Small intestine (tissue), 7 donors: ENCODE data around the gene TDRD3. TPM values are rescaled to one million over a fixed set of nuclear protein-coding genes. Genes with fewer than 3 reads are reported as not detected.

Experiments
- DNase-seq, 2 donors: peaks; one replicate each; pipeline versions ENCODE4 v3.0.0 to v3.0.0-alpha.2; 2013
- FAIRE-seq: peaks from 2 replicates; lab custom pipeline; 2012; peaks lifted over from hg19 to GRCh38; lab: Jason Lieb, UNC
- H3K27ac ChIP-seq, 3 donors: one replicate each; pipeline ENCODE4 v1.5.1; 2013; ENCODE audit warnings: low read length in 2 of 3, mild to moderate bottlenecking in 2 of 3, control low read depth in 1 of 3, inconsistent platforms in 1 of 3, low read depth in 1 of 3, moderate library complexity in 1 of 3
- H3K27me3 ChIP-seq, 3 donors: one replicate each; pipeline ENCODE4 v1.6.1; 2013; ENCODE audit warnings: low read length in 3 of 3, inconsistent platforms in 1 of 3; ENCODE audit not compliant: control insufficient read depth in 3 of 3, insufficient read depth in 3 of 3
- H3K36me3 ChIP-seq, 3 donors: one replicate each; pipeline ENCODE4 v1.6.1; 2013; ENCODE audit warnings: low read length in 3 of 3, inconsistent platforms in 1 of 3, low read depth in 1 of 3, mild to moderate bottlenecking in 1 of 3, moderate library complexity in 1 of 3; ENCODE audit not compliant: control insufficient read depth in 3 of 3, insufficient read depth in 2 of 3
- H3K4me1 ChIP-seq, 3 donors: one replicate each; pipeline ENCODE4 v1.6.1; 2013; ENCODE audit warnings: low read length in 2 of 3, inconsistent platforms in 1 of 3, low read depth in 1 of 3, mild to moderate bottlenecking in 1 of 3, moderate library complexity in 1 of 3; ENCODE audit not compliant: control insufficient read depth in 3 of 3, insufficient read depth in 2 of 3
- H3K4me3 ChIP-seq, 3 donors: one replicate each; pipeline ENCODE4 v1.5.1; 2013; ENCODE audit warnings: low read length in 3 of 3, control low read depth in 1 of 3, inconsistent platforms in 1 of 3, low read depth in 1 of 3, mild to moderate bottlenecking in 1 of 3, moderate library complexity in 1 of 3
- H3K9me3 ChIP-seq, 2 donors: one replicate each; pipeline ENCODE4 v1.6.1; 2013; ENCODE audit warnings: low read depth in 1 of 2, low read length in 1 of 2; ENCODE audit not compliant: control insufficient read depth in 2 of 2, insufficient read depth in 1 of 2
- WGBS, 3 donors: extraction: QIAGEN DNeasy Blood & Tissue Kit; methylation state at CpG; one replicate each; pipeline ENCODE4 v1.1.7; 2013; 5-methylcytosine and 5-hydroxymethylcytosine counted together
- polyA plus RNA-seq, 4 donors: library from polyadenylated mRNA; stranded (reverse) in 3 of 4; unstranded in 1 of 4; fragments of 200-250 nt in 3 of 4; fragments of 120-200 nt in 1 of 4; gene quantifications; one replicate each; pipeline versions ENCODE4 v1.2.1 to v1.2.3, GENCODE V29; 2013
- donor health status: healthy with polysubstance abuse.
- donor health status: control.
- donor health status: control.
- donor health status: Bipolar disorder and iron deficiency.
- donor health status: healthy.

Gene TDRD3
- polyA plus RNA-seq, 4 donors = 10.0 to 21.7 (median 10.1) TPM

DNA sequence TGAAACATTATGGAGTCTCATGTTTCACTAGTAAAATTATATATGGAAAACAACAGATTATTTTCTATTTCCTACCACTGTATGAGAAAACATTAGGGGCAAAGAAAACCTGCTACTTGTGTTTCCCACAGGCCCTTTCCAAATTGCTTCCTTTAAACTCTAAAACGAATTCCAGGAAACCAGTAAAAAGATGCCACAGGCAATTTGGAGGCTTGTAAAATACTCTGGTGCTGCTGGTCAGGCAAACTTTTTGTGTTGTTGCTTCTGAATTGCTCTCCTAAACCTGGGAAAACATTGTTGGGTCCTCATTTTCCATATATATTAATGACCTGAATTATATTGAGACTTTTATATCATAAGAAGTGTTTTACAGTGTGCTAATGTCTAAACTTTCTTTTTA is 141.5 kb downstream of the TDRD3 start:
- H3K36me3 ChIP-seq = peaks cover 0 to 3% (median 0%) of the 10 kb centered on the region in 3 donors
- H3K27ac ChIP-seq = no peak overlapping the region
- no peaks in the 10 kb centered on the region for H3K4me1 ChIP-seq
- WGBS, 3 donors = 60 to 76% (median 69%) methylated on average over 1 of the region's 1 CpG
- no peaks in the 10 kb centered on the region for H3K27me3 ChIP-seq
- FAIRE-seq (no peak), DNase-seq (no peak)
- no peak overlapping the region for H3K4me3 ChIP-seq
- no peaks in the 10 kb centered on the region for H3K9me3 ChIP-seq

DNA sequence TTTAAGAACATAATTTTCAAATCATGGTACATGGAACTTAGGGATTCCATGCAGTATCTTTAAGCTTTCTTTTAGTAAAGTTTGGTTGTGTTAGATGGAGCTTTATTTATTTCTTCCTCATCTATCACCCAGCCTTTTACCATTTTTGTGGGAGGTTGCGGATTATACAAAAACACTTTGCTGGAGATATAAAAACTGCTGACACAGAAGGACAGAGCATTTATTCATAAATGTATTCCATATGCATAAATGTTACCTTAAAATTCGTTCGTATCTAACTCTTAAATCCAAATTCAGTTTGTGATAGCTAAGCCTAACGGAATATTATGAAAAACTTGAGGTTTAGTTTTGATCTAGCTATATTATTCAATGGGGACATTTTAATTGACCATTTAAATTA is 143.3 kb downstream of the TDRD3 start:
- no peak overlapping the region for H3K27ac ChIP-seq
- H3K4me1 ChIP-seq = no peaks in the 10 kb centered on the region
- DNase-seq = no peak
- H3K9me3 ChIP-seq = no peaks in the 10 kb centered on the region
- 97 to 98% (median 97%) methylated on average over 4 of the region's 4 CpGs for WGBS, 3 donors
- peaks cover 0 to 3% (median 0%) of the 10 kb centered on the region in 3 donors for H3K36me3 ChIP-seq
- no peaks in the 10 kb centered on the region for H3K27me3 ChIP-seq
- no peak overlapping the region for H3K4me3 ChIP-seq
- FAIRE-seq = no peak

DNA sequence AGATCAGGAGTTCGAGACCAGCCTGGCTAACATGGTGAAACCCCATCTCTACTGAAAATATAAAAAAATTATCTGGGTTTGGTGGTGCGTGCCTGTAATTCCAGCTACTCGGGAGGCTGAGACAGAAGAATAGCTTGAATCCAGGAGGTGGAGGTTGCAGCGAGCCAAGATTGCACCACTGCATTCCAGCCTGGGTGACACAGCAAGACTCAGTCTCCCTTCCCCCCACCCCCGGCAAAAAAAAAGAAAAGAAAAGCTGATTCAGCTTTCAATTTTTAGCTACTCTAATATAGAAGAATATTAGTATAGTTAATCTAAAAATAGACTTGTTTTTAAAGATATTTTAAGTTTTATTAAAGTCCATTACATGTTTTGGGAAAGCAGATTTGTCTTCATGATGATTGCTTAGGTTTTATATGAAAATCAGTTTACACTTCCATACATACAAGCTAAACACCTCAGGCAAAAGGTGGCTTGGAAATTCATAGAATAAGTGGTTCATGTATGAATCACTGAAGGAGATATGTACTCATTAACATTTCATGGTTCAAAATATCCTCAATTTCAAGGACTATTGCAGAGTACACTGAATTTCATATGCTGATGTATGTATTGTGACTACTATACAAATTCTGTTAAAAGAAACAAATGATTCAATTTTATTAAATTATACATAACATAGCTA is 165.2 kb downstream of the TDRD3 start:
- H3K4me1 ChIP-seq = no peaks in the 10 kb centered on the region
- 95 to 96% (median 96%) methylated on average over 5 of the region's 5 CpGs for WGBS, 3 donors
- H3K27me3 ChIP-seq = no peaks in the 10 kb centered on the region
- H3K4me3 ChIP-seq = no peak overlapping the region
- H3K27ac ChIP-seq = no peak overlapping the region
- DNase-seq (no peak), FAIRE-seq (no peak)
- H3K36me3 ChIP-seq = no peaks in the 10 kb centered on the region
- H3K9me3 ChIP-seq = no peaks in the 10 kb centered on the region

DNA sequence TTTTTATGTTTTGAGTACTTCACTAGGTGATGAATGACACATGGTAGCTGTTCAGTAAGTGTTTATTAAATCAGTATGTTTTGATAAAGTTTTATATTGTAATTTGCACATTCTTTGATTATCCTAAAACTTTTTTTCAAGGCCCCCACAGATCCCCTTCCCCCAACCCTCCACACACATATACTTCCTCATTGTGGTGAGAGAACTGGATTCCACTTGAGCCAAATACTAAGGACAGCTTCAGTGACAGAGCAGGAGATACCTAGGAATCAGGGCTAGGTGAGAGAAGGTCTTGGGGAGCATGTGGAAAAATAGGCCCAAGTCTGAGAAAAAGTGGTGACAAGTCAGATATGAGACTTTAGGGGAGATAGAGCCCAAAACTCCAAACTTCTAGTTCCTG is 174.6 kb downstream of the TDRD3 start:
- DNase-seq (no peak), FAIRE-seq (no peak)
- H3K27me3 ChIP-seq = no peaks in the 10 kb centered on the region
- H3K36me3 ChIP-seq = peaks cover 0 to 11% (median 11%) of the 10 kb centered on the region in 3 donors
- peaks cover 0 to 3% of the 10 kb centered on the region in 2 donors for H3K9me3 ChIP-seq
- no peak overlapping the region for H3K4me3 ChIP-seq
- no peak overlapping the region for H3K27ac ChIP-seq
- no peaks in the 10 kb centered on the region for H3K4me1 ChIP-seq

DNA sequence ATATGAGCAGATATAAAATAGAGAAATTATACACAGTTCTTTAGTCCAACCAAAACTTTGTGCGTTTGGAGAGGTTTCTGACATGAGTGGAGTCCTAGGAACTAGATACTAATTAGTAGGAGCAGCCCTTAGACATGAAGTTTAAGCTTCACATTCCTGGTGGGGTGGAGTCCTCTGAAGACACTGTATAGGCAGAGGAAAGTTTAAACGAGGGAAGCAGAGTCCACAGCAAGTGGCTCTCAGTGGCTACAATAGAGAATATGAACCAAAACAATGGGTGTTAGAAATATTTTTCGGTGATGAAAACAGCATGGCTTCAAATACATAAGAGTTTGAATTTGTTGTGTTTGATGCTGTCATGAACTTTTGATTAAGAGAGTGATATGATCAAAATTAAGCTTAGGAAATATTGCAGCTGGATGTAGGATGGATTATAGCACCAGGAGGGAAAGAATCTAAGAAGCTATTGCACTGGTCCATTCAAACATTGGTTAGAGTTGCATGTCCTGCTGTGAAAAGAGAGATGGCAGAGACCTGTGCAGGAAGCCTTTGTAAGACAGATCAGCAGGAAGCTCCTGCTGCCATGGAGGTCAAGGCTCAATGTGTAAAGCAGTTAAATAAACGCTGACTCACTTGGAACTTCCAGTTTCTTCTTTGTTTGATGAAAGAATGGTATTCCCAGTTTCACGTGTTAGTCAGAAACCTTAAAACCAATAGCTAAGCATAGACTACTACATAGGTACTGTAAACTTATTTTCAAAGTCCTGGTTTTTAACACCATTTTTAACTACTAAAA is 175.2 kb downstream of the TDRD3 start:
- 67 to 76% (median 76%) methylated on average over 5 of the region's 5 CpGs for WGBS, 3 donors
- DNase-seq = peak in 1 of 2 donors; percentile 1
- H3K9me3 ChIP-seq = peaks cover 0 to 3% of the 10 kb centered on the region in 2 donors
- H3K27ac ChIP-seq = no peak overlapping the region
- no peaks in the 10 kb centered on the region for H3K27me3 ChIP-seq
- H3K4me1 ChIP-seq = no peaks in the 10 kb centered on the region
- no peak for FAIRE-seq
- H3K4me3 ChIP-seq = no peak overlapping the region
- peaks cover 0 to 11% (median 11%) of the 10 kb centered on the region in 3 donors for H3K36me3 ChIP-seq

DNA sequence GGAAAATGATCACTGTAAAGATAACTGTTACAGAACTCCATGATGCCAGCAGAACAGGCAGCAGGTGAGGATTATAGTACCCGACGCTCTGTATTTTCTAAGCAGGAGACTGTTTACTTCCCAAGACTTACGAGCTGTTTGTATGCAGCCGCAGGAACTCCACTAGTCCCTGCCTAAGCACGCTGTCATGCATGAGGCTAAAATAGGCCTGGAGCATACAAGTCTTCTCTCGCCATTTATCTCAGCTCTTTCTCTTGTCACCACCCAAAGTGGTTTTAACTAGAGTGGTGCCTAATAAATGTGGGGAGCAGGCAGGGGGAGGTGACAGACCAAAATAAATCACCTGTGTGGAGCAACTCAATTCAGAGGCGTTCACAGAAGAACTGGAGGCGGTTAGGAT is 175.8 kb downstream of the TDRD3 start:
- WGBS, 3 donors = 86 to 96% (median 96%) methylated on average over 8 of the region's 8 CpGs
- FAIRE-seq (no peak), DNase-seq (no peak)
- H3K4me3 ChIP-seq = no peak overlapping the region
- no peak overlapping the region for H3K27ac ChIP-seq
- peaks cover 0 to 11% (median 8%) of the 10 kb centered on the region in 3 donors for H3K36me3 ChIP-seq
- H3K4me1 ChIP-seq = no peaks in the 10 kb centered on the region
- peaks cover 0 to 3% of the 10 kb centered on the region in 2 donors for H3K9me3 ChIP-seq
- H3K27me3 ChIP-seq = no peaks in the 10 kb centered on the region

DNA sequence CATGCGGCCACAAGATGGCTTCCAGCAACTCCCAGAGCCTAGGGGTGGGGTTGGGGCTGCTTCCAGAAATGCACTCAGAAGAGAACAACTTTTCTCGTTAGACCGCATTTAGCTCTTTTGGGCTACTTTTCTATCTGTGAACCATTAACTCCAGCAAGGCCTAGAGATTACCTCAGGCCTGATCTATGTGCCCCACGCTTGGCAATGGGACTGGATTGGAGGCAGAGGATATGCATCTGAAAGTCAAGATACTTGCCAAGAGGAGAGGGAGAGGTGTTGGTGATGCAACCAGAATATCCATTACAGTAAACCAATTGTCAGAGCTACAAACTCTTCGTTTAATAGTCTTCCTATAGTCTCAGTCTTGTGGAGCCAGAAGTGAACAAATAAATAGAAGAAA is 177.7 kb downstream of the TDRD3 start:
- DNase-seq = no peak

DNA sequence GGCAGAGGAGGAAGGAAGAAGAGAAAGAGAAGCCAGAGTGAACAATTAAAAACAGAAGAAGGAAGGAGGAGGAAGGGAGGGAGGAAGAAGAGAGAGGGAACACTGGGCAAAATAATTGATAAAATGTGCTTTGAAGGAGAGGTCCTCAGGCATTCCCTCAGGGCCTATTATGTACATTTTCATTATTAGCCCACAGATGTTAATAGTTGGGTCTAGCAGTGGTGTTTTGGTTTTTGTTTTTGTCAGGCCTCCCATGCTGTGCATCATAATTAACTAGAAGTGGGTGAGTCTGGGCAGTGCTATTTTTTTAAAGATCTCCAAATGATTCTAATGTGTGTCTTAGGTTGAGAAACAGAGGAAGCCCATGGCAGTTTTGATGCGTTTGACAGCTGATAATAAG is 178.1 kb downstream of the TDRD3 start:
- H3K4me3 ChIP-seq = no peak overlapping the region
- WGBS, 3 donors = 88 to 97% (median 92%) methylated on average over 1 of the region's 1 CpG
- no peak for FAIRE-seq

More for the DNA sequence above, 177.7 kb downstream of the TDRD3 start:
- Histone ChIP-seq H3K4me1 (no peaks in the 10 kb centered on the region), H3K27ac (no peak overlapping the region), H3K4me3 (no peak overlapping the region), H3K36me3 (peaks cover 0 to 7% (median 5%) of the 10 kb centered on the region in 3 donors), H3K27me3 (no peaks in the 10 kb centered on the region), H3K9me3 (no peaks in the 10 kb centered on the region)
- WGBS, 3 donors = 94 to 95% (median 94%) methylated on average over 5 of the region's 5 CpGs
- FAIRE-seq = no peak

More for the DNA sequence above, 178.1 kb downstream of the TDRD3 start:
- DNase-seq = no peak
- H3K27ac ChIP-seq = no peak overlapping the region
- no peaks in the 10 kb centered on the region for H3K9me3 ChIP-seq
- H3K36me3 ChIP-seq = peaks cover 0 to 7% (median 5%) of the 10 kb centered on the region in 3 donors
- H3K4me1 ChIP-seq = no peaks in the 10 kb centered on the region
- no peaks in the 10 kb centered on the region for H3K27me3 ChIP-seq
